K562 (cell line): ENCODE results near the gene TOM1L1. TPM values are rescaled to one million over a fixed set of nuclear protein-coding genes. Genes with fewer than 3 reads are reported as not detected.

Source experiments
- BCOR ChIP-seq: fragments of 450-650 bp; IDR thresholded peaks from 2 replicates; pipeline ENCODE4 v1.6.1; 2016
- BRD9 ChIP-seq: fragments of 450-650 bp; IDR thresholded peaks from 2 replicates; pipeline ENCODE4 v1.6.1; 2018; ENCODE audit warnings: low read depth; ENCODE audit not compliant: partially characterized antibody
- CSDE1 ChIP-seq, 2 experiments: fragments of 450-650 bp; IDR thresholded peaks; 2 replicates each; pipeline ENCODE4 v1.6.1; 2016; ENCODE audit warnings: mild to moderate bottlenecking in 1 of 2
- DNMT1 ChIP-seq: fragments of 450-650 bp; IDR thresholded peaks from 2 replicates; pipeline ENCODE4 v1.6.1; 2016; ENCODE audit warnings: antibody characterized with exemption, mild to moderate bottlenecking
- FOXJ2 ChIP-seq: fragments of 200-800 bp; sonication (Bioruptor generic); IDR thresholded peaks from 2 replicates; pipeline ENCODE4 v1.6.1; 2016; ENCODE audit warnings: missing genetic modification characterization, missing compliant biosample characterization
- GABPA ChIP-seq: fragments of 200-800 bp; sonication (Bioruptor generic); conservative IDR thresholded peaks from 2 replicates; pipeline ENCODE4 v1.6.1; 2016; ENCODE audit warnings: low read depth, missing genetic modification characterization, missing compliant biosample characterization
- GATAD2A ChIP-seq: fragments of 450-650 bp; IDR thresholded peaks from 2 replicates; pipeline ENCODE4 v1.6.1; 2017
- HNRNPLL ChIP-seq: fragments of 200-400 bp; formaldehyde crosslinking; IDR thresholded peaks from 2 replicates; pipeline ENCODE4 v1.6.1; 2017; ENCODE audit warnings: low read length, low read depth, mild to moderate bottlenecking; ENCODE audit not compliant: poor library complexity, severe bottlenecking
- KHSRP ChIP-seq: fragments of 450-650 bp; IDR thresholded peaks from 2 replicates; pipeline ENCODE4 v1.6.1; 2017
- MEIS2 ChIP-seq: fragments of 450-650 bp; IDR thresholded peaks from 2 replicates; pipeline ENCODE4 v1.6.1; 2014; ENCODE audit warnings: mild to moderate bottlenecking; ENCODE audit not compliant: partially characterized antibody
- NONO ChIP-seq, 2 experiments: fragments of 200-400 bp in 1 of 2; fragments of 450-650 bp in 1 of 2; formaldehyde crosslinking in 1 of 2; IDR thresholded peaks; 2 replicates each; pipeline ENCODE4 v1.6.1; 2017; ENCODE audit warnings: low read depth in 2 of 2, mild to moderate bottlenecking in 2 of 2, moderate library complexity in 2 of 2, low read length in 1 of 2
- POLR2A ChIP-seq: fragments of 450-650 bp; conservative IDR thresholded peaks from 2 replicates; pipeline ENCODE4 v1.6.1; 2016
- PYGO2 ChIP-seq: fragments of 450-650 bp; IDR thresholded peaks from 2 replicates; pipeline ENCODE4 v1.6.1; 2016; ENCODE audit warnings: mild to moderate bottlenecking, missing genetic modification characterization, moderate library complexity, missing compliant biosample characterization
- RAD51 ChIP-seq: fragments of 450-650 bp; IDR thresholded peaks from 2 replicates; pipeline ENCODE4 v1.7.1; 2016; ENCODE audit warnings: low read depth, mild to moderate bottlenecking, borderline replicate concordance
- TCF7L2 ChIP-seq: fragments of 150-350 bp; IDR thresholded peaks from 2 replicates; pipeline ENCODE4 v1.6.1; 2016; ENCODE audit warnings: low read depth, mild to moderate bottlenecking, low read length, moderate library complexity
- ZNF431 ChIP-seq: sonication (generic); formaldehyde crosslinking; IDR thresholded peaks from 2 replicates; pipeline ENCODE4 v1.8.0; 2022; ENCODE audit warnings: mild to moderate bottlenecking, missing genetic modification reagents
- ZNF445 ChIP-seq: fragments of 250-450 bp; sonication (Bioruptor Pico); IDR thresholded peaks from 2 replicates; pipeline ENCODE4 v1.4.0; 2020; ENCODE audit warnings: low read depth, mild to moderate bottlenecking, moderate library complexity
- ZNF507 ChIP-seq: conservative IDR thresholded peaks from 2 replicates; pipeline ENCODE4 v1.6.1; 2017; ENCODE audit warnings: missing genetic modification characterization, missing compliant biosample characterization
- ZNF592 ChIP-seq: fragments of 450-650 bp; IDR thresholded peaks from 2 replicates; pipeline ENCODE4 v1.6.1; 2017; ENCODE audit warnings: antibody characterized with exemption, mild to moderate bottlenecking
- ZNF76 ChIP-seq: fragments of 250-450 bp; sonication (Bioruptor Pico); IDR thresholded peaks from 2 replicates; pipeline ENCODE4 v1.4.0; 2020; ENCODE audit warnings: mild to moderate bottlenecking, moderate library complexity, borderline replicate concordance
- ZNF77 ChIP-seq: fragments of 250-450 bp; sonication (Bioruptor Pico); IDR thresholded peaks from 2 replicates; pipeline ENCODE4 v1.5.0; 2020
- ZNF780A ChIP-seq: fragments of 250-450 bp; sonication (Bioruptor Pico); IDR thresholded peaks from 2 replicates; pipeline ENCODE4 v1.5.0; 2021; ENCODE audit warnings: mild to moderate bottlenecking
- ZNF785 ChIP-seq: fragments of 250-450 bp; sonication (Bioruptor Pico); IDR thresholded peaks from 2 replicates; pipeline ENCODE4 v1.4.0; 2020; ENCODE audit warnings: mild to moderate bottlenecking
- ZNF830 ChIP-seq: fragments of 250-450 bp; sonication (Bioruptor Pico); IDR thresholded peaks from 2 replicates; pipeline ENCODE4 v1.5.0; 2021; ENCODE audit warnings: mild to moderate bottlenecking
- ZSCAN29 ChIP-seq: fragments of 450-650 bp; IDR thresholded peaks from 2 replicates; pipeline ENCODE4 v1.6.1; 2017
- polyA plus RNA-seq, 8 experiments: library from polyadenylated mRNA; depleted of rRNA in 4 of 8; stranded (reverse) in 5 of 8; unstranded in 3 of 8; fragments of >200 nt; fragmentation: Nextera tagmentation in 2 of 8; fragmentation: Illumina TruSeq in 1 of 8; extraction: Ambion mirVana in 2 of 8; extraction: Trizol in 1 of 8; gene quantifications; 2 replicates each; pipeline versions ENCODE4 v1.2.1 to v1.2.3, GENCODE V29; 2011 to 2014; ENCODE audit warnings: inconsistent platforms in 1 of 8, missing spikeins in 1 of 8
- total RNA-seq, 7 experiments: library from RNA; depleted of rRNA in 6 of 7; stranded (reverse); fragments of >200 nt in 6 of 7; fragmentation: Illumina TruSeq in 2 of 7; extraction: Trizol in 2 of 7; gene quantifications; 2 replicates each; pipeline versions ENCODE4 v1.2.1 to v1.2.3, GENCODE V29; 2011 to 2021; ENCODE audit warnings: low replicate concordance in 1 of 7
- TF ChIP-seq, protein P1 (sequence below): sonication (generic); formaldehyde crosslinking; IDR thresholded peaks from 2 replicates; pipeline ENCODE4 v1.9.0; 2022; ENCODE audit warnings: mild to moderate bottlenecking, missing genetic modification reagents
- TF ChIP-seq, protein P2 (sequence below): IDR thresholded peaks from 2 replicates; pipeline ENCODE4 v1.6.1; 2012; ENCODE audit warnings: low read depth, low read length, improper control_type of control experiment, borderline replicate concordance

TOM1L1 gene
- total and polyA plus RNA-seq, 9 of the 15 experiments (the other 6 are each of a cell fraction or from before 2014, with no cell fraction given) = 21.3 to 74.3 (median 31.0) TPM

DNA sequence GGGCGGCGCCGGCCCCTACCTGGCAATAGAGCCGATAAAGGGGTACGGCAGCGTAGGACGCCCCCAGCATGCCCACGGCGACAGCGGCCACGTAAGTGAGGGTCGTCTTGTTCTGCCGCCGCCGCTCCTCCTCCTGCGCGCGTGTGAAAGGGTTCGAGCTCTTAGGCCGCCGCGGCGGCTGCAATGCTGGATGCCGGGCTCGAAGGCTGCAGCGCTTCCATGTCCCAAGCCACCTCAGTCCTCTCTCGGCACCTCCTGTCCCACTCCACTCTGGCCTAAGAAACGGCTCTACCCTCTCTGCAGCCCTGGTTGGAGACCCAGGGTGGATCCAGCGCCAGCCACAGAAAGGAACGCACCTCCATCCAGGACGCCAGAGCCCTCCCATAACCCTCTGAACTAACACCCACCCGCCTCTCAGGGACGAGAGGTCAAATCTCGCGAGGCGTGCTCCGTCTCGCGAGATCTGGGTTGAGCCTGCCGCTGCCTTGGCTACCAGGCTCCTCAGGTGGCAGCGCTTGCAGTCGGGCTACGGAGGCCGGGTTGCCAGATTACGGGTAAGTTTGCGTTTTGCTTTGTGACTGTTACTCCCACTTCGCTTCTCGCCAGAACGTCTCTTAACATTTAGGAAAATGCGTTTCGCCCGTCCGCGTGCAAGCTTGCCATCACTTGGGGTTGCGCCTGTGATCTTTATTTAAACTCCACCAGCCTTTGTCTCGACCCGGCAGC, 67.8 kb downstream of the TOM1L1 start, which contains the start of the genes COX11 and STXBP4 (continued):
- TF ChIP-seq, protein P1, sequence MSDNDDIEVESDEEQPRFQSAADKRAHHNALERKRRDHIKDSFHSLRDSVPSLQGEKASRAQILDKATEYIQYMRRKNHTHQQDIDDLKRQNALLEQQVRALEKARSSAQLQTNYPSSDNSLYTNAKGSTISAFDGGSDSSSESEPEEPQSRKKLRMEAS = peak; percentile 37
- TF ChIP-seq ZNF76 = no peak
- no peak for TF ChIP-seq ZNF785 (CRISPR knock-in tag)
- TF ChIP-seq BCOR = no peak
- TF ChIP-seq ZNF780A = no peak
- no peak for TF ChIP-seq DNMT1
- TF ChIP-seq GABPA = no peak
- no peak for TF ChIP-seq MEIS2
- TF ChIP-seq ZNF445 (CRISPR knock-in tag) = no peak
- no peak for TF ChIP-seq ZNF507 (tag)
- TF ChIP-seq POLR2A = peak; percentile 91
- no peak for TF ChIP-seq NONO (IDR thresholded peaks at IDR 0.05; ENCODE audit: low read depth in 2 of 2, low read length in 1 of 2)
- TF ChIP-seq ZNF830 = no peak
- TF ChIP-seq TCF7L2 = 0 out of 2 replicates have a peak, but pooled peaks have one; percentile 27
- TF ChIP-seq KHSRP = no peak
- TF ChIP-seq PYGO2 (tag) = no peak
- TF ChIP-seq HNRNPLL = peak; percentile 28
- no peak for TF ChIP-seq FOXJ2 (tag)
- TF ChIP-seq GATAD2A = 0 out of 2 replicates have a peak, but pooled peaks have one; percentile 31
- TF ChIP-seq RAD51 = no peak
- TF ChIP-seq CSDE1 (IDR thresholded peaks at IDR 0.05) = peak in 1 of 2 experiments; percentile 53; a peak in 1 of 4 replicates
- TF ChIP-seq ZNF592 = no peak
- TF ChIP-seq BRD9 = no peak
- no peak for TF ChIP-seq ZNF431 (CRISPR knock-in tag)
- TF ChIP-seq, protein P2, sequence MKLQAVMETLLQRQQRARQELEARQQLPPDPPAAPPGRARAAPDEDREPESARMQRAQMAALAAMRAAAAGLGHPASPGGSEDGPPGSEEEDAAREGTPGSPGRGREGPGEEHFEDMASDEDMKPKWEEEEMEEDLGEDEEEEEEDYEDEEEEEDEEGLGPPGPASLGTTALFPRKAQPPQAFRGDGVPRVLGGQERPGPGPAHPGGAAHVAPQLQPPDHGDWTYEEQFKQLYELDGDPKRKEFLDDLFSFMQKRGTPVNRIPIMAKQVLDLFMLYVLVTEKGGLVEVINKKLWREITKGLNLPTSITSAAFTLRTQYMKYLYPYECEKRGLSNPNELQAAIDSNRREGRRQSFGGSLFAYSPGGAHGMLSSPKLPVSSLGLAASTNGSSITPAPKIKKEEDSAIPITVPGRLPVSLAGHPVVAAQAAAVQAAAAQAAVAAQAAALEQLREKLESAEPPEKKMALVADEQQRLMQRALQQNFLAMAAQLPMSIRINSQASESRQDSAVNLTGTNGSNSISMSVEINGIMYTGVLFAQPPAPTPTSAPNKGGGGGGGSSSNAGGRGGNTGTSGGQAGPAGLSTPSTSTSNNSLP = no peak
- TF ChIP-seq ZSCAN29 = no peak
- TF ChIP-seq ZNF77 (CRISPR knock-in tag) = no peak
